Pons (tissue), 1 donor: ENCODE results near the gene LRRC74B.
"Not testable (repeated sequence)": the region's sequence is repeated elsewhere in the genome, so short reads cannot be mapped to it uniquely, and the experiment has no call there.

Source experiments
- DNase-seq: peaks from one replicate; pipeline ENCODE4 v3.0.0-alpha.2; 2016; ENCODE audit warnings: low spot score

The LRRC74B gene

DNA sequence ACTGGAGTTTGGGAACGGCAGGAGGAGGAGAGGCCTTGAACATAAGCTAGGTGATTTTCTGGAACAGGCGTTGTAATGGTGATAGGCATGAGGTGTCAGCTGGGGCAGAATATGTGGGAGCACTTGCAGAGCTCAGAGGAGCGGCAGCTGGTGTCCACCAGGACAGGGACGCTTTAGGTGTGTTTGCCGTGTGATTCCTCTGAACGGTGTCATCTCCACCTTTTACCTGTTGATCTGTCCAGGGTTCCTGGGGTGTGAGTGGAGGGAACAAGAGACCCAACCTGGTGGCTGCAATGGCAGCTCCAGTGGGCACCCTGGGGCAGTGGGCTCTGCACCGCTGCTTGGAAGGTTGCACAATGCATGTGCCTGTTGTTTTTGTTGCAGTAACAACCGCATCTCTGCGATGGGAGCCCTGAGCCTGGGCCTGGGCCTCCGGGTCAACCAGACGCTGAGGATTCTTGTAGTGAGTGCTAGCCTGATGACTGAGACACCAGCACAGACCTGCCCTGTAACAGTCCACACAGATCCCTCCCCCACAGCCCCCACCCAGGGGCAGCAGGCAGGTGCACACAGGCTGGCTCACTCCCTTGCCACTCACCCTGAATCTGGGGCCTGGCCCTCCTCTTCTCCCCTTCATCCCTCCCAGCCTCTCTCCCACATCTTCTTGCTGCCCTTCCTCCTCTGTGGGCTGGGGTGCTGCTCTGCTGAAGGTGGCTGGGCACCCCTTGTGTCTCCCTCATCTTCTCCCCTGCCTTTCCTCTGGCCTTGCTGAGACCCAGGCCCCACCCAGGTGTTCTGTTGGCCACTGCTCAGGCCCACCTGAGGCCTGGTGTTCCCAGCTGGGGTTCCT is 9.2 kb downstream of the LRRC74B start:
- no peak for DNase-seq

DNA sequence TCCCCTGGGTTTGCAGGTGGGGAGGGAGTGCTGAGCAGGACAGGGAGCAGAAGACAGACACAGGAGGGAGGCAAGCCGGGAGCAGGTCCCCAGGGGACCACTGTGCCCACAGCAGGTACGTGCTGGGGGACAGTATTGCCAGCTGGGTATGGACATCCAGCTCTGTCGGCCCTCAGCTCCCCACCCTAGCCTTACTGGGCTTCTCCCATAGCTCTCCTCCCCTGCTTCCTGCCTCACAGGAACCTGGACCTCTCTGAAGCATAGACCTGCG is 9.8 kb downstream of the LRRC74B start:
- no peak for DNase-seq

DNA sequence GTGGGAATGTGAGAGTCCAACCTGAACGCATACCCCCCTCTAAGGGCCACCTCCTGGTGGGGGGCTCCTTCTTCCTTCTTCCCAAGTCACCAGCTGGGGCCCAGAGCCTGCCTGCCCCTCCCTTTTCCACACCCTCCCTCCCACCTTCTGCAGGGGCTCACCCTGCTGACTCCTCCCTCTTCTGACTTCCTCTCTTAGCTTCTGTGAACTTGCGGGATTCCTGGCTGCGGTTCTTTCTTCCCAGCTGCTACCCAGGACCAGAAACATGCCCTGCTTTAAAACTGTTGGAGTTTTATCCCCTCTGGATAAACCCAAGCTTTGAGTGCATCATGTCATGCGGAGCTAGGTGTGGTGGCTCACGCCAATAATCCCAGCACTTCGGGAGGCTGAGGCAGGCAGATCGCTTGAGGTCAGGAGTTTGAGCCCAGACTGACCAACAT is 10.2 kb downstream of the LRRC74B start:
- DNase-seq: no peak

GRCh38 chr22:21060363-21060762 is 14.6 kb downstream of the LRRC74B start:
- not testable (repeated sequence) for DNase-seq

GRCh38 chr22:21061660-21062321 is 16.0 kb downstream of the LRRC74B start:
- not testable (repeated sequence) for DNase-seq

DNA sequence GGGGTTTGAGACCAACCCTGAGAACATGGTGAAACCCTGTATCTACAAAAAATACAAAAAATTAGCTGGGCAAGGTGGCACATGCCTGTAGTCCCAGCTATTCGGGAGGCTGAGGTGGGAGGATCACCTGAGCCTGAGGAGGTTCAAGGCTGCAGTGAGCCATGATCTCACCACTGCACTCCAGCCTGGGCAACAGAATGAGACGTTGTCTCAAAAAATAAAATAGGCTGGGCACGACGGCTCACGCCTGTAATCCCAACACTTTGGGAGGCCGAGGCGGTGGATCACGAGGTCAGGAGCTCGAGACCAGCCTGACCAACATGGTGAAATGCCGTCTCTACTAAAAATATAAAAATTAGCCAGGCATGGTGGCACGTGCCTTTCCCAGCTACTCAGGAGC is 18.7 kb downstream of the LRRC74B start:
- DNase-seq: not testable (repeated sequence)

- DNase-seq: no peak
Measured at GRCh38 chr22:21064917-21065864, 19.4 kb downstream of the LRRC74B start.

DNA sequence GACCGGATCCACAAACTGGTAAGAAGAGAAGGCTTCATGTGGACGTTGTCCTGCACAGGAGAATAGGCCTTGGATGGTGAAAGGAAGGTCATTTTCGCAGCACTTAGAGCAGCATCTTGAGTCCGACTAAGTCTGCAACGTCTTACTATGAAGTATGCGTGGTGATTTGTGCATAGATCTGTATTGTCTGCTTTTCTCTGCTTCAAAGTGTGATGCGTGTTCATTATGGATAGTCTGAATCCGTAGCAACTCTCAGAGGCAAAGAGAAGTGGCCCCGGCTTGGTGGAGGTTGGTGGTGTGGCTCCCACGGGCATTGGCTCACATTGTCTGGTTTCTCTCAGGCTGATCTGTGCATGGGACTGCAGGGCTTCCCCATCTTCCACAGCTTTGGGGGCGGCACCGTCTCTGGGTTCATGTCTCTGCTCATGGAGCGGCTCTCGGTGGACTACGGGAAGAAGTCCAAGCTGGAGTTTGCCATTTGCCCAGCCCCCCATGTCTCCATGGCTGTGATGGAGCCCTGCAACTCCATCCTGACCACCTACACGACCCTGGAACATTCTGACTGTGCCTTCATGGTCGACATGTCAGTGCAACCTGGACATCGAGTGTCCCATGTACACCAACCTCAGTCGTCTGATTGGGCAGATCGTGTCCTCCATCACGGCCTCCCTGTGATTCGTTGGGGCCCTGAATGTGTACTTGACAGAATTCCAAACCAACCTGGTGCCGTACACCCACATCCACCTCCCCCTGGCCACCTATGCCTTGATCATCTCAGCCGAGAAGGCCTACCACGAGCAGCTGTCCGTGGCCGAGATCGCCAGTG is 21.5 kb downstream of the LRRC74B start:
- no peak for DNase-seq

DNA sequence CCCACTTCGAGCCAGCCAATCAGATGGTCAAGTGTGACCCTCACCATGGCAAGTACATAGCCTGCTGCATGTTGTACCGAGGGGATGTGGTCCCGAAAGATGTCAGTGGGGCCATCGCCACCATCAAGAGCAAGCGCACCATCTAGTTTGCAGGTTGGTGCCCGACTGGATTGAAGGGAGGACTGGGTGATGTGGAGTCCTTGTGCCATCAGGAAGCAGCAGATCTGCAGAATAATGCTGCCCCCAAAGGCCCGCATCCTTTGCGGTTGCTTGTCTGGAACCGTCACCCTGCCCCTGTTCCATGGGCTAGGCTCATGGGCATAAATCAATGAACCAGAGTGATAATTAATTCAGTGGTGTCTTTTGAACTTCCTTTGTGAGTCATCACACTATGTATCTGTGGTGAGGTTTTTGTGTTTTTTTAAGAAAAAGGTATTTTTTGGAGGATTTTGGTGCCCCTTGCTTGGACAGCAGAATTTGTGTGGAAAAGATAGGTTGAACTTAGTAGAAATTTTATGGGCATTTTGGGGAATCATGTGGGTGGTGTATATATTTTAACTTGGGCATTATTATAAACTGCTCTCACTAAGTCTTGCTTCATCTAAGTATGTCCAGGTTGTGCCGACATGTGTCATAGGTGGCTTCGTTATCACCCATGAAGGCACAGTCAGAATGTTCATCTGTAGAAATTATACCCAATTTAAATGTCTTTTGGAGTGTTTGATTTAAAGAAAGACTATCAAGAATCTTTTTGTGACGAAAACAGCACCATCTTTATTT is 22.3 kb downstream of the LRRC74B start:
- DNase-seq: no peak

- no peak for DNase-seq
Measured at GRCh38 chr22:21068681-21069276, 23.0 kb downstream of the LRRC74B start.

DNA sequence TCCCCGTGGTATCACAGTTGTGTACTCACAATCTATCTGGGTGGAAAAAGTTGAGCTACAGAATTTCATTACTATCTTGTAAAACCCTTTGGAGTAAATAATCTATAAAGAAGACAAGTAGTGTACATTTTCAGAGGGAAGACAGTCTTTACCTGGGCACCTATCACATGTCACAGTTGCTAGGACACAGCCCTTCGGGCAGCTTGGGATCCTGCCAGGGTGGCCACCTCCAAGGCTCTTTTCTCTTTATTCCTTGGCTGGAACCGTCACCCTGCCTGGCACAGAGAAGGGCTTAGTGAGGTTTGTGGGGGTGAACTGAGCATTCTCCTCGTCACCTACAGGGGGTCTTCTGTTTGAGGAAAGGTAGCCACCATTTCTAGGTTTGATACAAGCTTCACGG is 23.6 kb downstream of the LRRC74B start:
- DNase-seq: no peak

- no peak for DNase-seq
Measured at GRCh38 chr22:21070690-21071615, 25.2 kb downstream of the LRRC74B start.

- not testable (repeated sequence) for DNase-seq
Measured at GRCh38 chr22:21071796-21072195, 26.1 kb downstream of the LRRC74B start.

DNA sequence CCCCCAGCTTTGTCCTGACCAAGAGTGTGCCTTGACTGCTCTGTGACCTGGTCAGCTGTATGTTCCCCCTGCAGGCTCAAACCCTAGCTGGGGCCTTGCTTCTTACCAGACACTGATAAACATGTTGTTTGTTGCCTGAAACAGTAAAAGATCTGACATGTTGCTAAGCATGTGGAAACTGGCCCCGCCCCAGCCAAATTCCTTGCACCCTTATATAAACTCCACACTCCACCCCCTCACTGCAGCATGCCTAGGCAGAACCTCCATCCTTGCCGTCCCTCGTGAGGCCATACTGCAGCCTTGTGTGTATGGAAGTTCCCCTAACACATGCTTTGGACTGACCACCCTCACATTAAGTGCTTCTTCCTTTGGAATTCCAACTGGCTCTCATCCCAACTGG is 27.3 kb downstream of the LRRC74B start:
- DNase-seq: no peak

DNA sequence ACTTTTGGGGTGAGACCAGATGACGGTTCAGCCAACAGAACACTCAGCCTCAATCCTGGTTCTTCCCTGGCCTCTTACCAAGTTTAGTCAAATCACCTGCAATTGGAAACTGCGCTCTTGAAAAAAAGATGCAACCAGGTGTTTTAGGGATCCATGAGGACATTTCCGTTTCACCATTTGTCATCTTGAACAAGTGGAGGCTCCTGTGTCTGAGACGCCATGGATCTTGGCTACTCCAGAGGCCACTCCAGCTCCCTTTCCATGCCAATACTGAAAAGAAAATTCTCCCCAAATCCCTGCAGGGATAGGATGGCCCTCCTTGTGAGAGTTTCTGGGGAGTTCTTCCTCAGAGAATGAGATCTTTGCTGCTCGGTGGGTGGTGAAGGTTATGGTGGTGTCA is 27.7 kb downstream of the LRRC74B start:
- no peak for DNase-seq

- no peak for DNase-seq
Measured at GRCh38 chr22:21074102-21074715, 28.5 kb downstream of the LRRC74B start.

- DNase-seq: no peak
Measured at GRCh38 chr22:21075516-21076138, 29.9 kb downstream of the LRRC74B start.

- DNase-seq: no peak
Measured at GRCh38 chr22:21076912-21077625, 31.3 kb downstream of the LRRC74B start.
